ENCODE results near the gene HNRNPC.
"Not testable (repeated sequence)": the region's sequence is repeated elsewhere in the genome, so short reads cannot be mapped to it uniquely, and the experiment has no call there.

- TF ChIP-seq CTCF, POLR2AphosphoS5, POLR2A (IDR thresholded peaks at IDR 0.05): not testable (repeated sequence)
Measured at GRCh38 chr14:21281917-21282316, 12.7 kb upstream of the HNRNPC start.

Measured in gastroesophageal sphincter (tissue), 3 donors.